ENCODE measurements around the gene PCYT2.
"Not testable (repeated sequence)": the region's sequence is repeated elsewhere in the genome, so short reads cannot be mapped to it uniquely, and the experiment has no call there.

Gene PCYT2

DNA sequence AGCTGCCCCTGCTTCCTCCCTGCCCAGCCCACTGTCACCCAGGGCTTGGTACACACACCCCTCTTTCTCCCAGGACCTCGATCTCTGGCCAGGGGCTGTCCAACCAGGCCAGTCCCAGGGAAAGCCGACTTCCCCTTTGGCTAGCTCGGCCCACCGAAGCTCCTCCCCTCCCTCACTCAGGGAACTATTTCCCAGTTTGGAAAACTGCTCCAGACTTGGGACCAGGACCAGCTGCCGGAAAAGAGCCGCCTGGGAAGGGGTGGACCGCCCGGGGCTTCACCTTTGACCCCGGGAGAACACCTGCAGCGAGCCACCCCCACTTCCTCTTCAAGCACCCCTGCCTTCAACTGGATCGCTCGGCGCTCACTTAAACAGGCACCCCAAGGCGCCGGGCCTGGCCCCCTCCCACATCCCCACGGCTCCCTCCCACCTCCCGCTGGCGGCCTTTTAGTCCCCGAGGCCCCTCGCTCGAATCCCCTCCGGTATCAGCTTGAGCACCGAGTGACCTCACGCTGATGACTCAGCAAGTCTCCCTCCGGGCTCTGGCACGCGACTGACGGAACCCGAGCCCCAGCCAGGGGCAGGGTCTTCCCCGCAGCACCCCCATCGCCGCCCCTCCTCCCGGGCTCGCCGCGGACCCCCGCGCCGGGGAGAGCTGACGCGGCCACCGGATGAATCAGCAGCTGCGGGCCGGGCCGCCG, 15.4 kb upstream of the PCYT2 start:
- DNase-seq = peak; percentile 58

- no peak for DNase-seq
Observed at GRCh38 chr17:81925860-81926450, 14.8 kb upstream of the PCYT2 start.

- peak; percentile 44 for DNase-seq
Observed at GRCh38 chr17:81924557-81925532, 13.6 kb upstream of the PCYT2 start.

- DNase-seq = no peak
Observed at GRCh38 chr17:81923302-81924260, 12.4 kb upstream of the PCYT2 start.

GRCh38 chr17:81922566-81923301, 11.5 kb upstream of the PCYT2 start:
- no peak for DNase-seq

DNA sequence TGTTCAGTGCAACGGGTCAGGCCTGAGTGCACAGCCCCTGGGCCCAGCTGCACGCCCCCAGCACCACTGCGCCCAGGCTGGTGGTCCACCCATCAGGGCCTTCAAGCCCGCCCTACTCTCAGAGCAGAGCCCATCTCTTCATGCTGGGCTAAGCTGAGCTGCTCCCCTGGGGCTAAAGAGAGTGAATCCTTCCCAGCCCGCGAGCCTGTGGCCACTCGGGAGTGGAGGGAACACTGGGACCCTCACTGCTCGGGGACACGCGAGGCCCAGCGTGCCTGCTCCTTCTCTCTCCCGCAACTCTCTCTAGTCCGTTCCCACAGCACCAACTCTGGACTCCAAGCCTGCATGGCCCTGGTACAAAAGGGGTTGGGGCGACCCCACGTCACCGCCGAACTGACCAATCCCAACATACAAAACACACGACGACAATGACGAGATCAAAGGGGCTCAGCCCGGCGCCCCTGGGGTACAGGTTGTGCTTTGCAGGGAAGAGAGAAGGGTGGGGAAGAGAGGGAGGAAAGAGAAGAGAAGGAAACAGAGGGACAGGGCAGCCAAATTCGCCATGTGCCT, 10.9 kb upstream of the PCYT2 start:
- DNase-seq = no peak

DNA sequence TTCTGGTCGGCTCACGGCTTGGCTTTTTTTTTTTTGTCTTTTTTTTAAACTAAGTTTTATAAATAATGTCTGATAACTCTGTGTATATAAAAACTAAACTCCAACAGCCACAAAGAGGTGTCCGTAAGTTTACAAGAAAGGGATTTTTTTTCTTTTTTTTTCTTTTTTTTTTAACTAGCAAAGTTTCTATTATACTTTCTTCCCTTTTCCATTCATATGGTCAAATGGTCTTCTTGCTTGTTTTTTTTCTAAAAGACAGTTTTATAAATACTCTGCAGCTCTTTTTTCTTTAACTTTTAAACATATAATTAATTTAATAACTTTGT, 10.3 kb upstream of the PCYT2 start:
- no peak for DNase-seq

DNA sequence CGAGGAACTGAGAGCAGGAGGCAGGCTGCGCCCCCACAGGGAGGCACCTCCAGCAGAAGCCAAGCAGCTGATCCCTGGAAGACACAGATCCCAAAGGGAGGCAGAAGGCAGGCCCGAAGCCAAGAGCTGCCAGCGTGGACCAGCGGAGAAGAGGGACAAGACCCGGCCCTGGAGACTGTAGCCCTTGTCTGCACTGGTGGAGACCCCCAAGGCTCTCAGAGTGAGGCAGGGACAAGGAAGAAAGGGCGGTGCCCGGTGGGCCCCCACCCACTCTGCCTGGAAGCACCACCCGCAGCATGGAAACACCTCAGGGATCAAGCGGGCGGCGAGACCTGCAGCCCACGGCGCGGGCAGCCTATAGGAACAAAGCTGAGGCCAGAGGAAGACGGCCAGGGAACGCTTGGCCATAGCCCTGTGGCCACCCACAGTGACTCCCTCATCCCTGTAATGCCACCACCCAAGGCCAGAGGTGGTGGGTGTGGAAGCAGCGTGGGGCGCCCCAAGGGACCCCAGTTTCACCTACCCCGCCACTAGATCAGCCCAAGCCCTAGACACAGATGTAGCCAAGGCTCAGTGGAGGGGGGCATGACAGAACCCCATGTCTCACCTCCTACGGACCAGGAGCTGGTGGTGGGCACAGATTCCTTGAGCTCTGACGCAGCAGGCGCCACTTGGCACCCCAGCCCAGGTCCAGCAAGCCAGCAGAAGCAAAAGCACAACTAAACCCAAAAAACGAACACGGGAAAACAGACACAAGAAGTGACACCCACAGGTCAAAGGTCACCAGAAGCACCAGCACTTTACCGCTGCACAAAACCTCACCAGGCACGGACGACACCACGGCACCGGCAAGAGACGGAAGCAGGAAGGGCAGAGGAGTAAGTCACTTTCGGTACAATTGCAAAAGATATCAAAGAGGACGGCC, 9.7 kb upstream of the PCYT2 start:
- no peak for DNase-seq

DNA sequence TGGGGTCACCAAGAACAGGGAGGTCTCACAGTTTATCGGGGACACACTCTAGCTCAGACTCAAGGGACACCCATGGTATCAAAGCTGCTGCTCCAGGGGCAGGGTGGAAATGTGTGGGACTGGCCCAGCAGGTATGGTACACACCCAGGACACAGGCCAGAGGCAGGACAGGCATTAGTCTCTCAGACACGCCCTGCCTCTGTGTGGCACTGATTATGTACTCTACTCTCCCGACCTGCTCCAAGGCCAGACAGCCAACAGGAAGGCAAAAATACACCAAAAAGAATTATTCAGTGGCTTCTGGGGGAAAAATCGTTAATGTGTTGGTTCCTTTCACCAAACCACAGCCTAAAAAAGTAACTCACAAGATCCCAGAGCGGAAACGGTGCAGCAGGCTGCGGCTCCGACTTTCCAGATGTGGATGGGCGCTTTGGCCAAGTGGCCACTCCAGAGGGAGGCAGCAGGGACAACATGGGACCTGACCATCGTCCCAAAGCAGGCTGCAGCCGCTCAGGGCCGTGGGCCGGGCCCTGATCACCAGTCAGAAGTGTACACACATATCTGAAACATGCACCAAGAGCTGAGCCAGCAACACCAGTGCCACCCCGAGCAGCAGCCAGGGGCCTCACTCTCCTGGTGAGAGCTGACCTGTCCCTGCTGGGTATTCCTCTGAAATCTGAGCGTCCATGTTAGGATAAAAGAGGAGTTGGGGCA, 7.8 kb upstream of the PCYT2 start:
- DNase-seq = no peak

DNA sequence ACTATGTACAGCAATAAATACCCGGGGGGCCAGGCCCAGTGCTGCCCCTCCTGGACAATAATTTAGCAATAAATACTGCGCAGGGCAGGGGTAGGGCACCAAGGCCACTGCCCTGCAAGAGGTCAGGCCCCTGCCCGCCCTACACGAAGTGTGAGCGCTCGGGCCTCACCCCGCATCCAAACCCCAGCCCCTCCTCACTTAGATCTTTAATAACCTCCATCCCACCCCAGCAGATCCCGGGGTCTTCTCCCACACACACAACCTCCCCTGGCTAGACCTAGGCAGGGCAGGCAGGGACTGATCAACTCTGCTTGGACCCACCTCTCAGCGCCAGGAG, 7.1 kb upstream of the PCYT2 start:
- DNase-seq = not testable (repeated sequence)

- DNase-seq = peak; percentile 89
Observed at GRCh38 chr17:81917565-81918332, 6.5 kb upstream of the PCYT2 start, which contains the start of gene SIRT7. TSS of gene SIRT7 (minus strand) at chr17:81918176. CDS start at chr17:81918131, 45 bp downstream.

DNA sequence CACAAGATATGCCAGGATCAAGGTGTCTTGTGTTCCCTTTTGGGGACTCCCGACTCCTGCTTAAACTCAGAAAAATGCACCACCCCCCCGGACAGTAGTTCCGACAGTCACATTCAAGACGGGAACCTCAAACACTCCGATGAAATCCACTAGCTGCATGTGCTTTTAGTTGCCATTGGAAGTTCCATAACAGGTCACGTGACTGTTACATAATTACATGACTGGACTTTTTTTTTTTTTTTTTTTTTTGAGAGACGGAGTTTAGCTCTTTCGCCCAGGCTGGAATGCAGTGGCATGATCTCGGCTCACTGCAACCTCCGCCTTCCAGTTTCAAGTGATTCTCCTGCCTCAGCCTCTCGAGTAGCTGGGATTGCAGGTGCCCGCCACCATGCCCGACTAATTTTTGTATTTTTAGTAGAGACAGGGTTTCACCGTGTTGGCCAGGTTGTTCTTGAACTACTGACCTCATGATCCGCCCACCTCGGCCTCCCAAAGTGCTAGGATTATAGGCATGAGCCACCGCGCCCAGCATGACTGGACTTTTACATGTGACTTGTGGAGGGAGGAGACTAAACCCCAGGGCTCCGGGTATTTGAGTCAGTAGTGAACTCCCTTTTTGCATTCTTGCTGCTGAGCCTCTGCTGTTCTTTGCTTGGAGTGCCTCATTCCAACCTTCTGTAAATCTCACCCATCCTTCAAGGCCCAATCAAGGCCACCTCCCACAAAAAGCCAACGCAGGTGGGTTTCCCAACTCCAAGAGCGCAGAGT, 5.2 kb upstream of the PCYT2 start:
- no peak for DNase-seq

- no peak for DNase-seq
Observed at GRCh38 chr17:81915331-81915730, 4.1 kb upstream of the PCYT2 start.

DNA sequence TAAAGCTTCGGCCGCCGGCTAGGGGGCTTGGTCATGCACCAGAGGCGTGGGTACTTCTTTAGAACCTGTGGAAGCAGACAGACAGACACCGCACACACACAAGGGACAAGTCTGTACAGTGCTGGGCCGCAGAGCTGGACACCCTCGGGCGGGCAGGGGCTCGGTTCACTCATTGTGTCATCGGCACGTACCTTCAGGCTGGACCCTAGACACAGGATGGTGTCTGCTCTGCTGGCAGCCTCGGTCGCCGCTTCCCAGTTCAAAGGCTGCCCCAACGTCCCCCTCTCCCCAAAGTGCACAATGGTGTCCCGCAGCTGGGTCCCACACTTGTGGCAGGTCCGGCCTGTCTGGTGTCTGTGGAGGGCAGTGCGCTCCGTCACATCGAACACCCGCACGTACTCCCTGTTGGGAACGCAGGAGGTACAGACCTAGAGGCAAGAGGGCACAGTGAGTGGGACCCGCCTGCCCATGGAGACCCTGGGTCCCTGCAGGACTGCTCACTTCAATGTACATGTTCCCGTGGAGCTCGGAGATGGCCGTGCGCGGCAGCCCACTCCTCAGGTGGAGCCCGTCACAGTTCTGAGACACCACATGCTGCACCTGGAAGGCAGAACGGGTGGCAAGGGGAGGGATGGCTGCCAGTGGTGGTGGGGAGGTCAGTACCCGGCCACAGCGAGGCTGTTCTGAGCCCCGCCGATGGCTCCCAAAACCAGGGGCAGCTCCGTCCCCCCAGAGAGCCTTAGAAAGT, 3.1 kb upstream of the PCYT2 start:
- no peak for DNase-seq

DNA sequence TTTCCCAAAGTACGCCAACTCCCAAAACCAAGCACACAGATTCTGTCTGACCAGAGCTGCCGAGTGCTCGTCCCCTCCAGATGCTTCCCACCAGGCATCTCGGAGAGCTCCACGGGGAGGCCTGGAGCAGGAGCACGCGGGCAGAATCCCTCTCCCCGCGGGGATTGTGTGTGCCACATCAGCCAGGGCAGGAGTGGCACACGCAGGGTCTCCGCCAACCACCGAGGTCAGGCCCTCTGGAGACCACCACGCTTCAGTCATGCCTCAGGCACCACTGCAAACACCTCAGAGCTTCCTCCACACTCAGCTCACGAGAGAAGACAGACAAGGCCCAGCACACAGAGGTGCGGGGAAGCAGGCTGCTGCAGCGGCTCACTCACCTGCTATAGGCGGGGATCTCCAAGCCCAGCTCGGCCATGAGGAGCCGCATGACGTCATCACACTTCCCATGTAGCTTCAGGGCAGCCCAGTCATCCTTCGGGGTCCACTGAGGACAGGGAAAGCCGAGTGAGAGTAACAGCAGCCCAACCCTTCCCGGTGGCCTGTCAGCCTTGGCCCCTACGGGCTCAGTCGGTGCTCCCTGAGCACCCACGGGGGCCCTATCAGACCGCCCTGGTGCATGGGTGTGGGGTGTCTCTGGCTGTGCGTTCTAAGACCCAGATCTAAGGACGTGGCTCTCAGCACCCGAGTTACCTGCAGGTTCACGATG, 2.3 kb upstream of the PCYT2 start:
- no peak for DNase-seq

DNA sequence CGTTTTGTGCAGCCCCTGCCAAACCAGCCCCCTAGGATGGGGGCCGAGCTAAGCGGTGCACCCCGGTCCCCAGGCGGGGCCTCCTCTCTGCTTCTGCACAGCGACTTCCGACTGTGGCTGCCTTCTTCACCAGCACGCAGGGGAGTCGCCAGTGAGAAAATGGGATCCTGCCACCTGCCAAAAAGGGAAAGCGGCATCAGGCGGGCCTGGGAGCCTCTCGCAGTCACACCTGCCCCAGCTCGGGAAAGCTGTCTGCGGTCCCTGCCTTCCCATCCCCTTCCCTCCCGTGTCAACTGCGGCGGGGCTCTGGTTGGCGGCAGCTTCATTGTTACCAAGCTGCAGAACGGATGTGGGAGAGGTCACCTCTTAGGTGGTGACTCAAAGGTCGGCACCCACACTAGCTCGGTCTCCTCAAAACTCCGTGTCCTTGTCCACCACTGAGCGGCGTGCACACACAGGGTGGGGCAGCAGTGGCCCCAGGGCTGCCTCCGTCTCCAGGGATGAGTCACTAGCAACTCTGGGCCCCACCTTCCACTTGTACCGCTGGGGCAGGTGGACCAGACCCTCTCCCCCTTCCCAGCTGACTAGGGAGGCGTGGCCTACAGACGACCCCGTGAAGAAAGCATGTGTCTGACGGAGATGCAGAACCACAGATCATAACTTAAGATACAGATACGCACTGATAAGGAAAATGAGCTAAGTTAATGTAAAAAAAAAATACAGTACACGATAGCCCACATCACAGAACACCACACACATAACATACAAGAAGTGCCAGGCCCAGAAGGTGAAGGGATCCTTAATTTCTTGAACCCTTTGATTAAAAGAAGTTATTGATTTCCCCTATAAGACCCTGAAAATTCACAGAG, 1.5 kb upstream of the PCYT2 start:
- DNase-seq = no peak
